WERI-Rb-1 (cell line): ENCODE measurements around the gene CRPPA.
"Not testable (repeated sequence)": the region's sequence is repeated elsewhere in the genome, so short reads cannot be mapped to it uniquely, and the experiment has no call there.

Source experiments
- DNase-seq: peaks from one replicate; pipeline ENCODE4 v3.0.0-alpha.2; 2020
- H3K27ac ChIP-seq: fragments of 250-450 bp; sonication (Bioruptor Pico); 2 replicates; pipeline ENCODE4 v1.5.1; 2020; ENCODE audit warnings: mild to moderate bottlenecking, moderate library complexity
- H3K27me3 ChIP-seq: fragments of 250-450 bp; sonication (Bioruptor Pico); 2 replicates; pipeline ENCODE4 v1.5.1; 2021; ENCODE audit warnings: mild to moderate bottlenecking, low read depth, moderate library complexity; ENCODE audit not compliant: insufficient read depth, severe bottlenecking
- H3K36me3 ChIP-seq: fragments of 250-450 bp; sonication (Bioruptor Pico); 2 replicates; pipeline ENCODE4 v1.5.1; 2020; ENCODE audit warnings: mild to moderate bottlenecking, moderate library complexity
- H3K4me3 ChIP-seq: 2 replicates; pipeline ENCODE4 v1.5.1; 2011; ENCODE audit warnings: low read depth, mild to moderate bottlenecking, control low read depth, low read length
- H3K9me3 ChIP-seq: fragments of 250-450 bp; sonication (Bioruptor Pico); 2 replicates; pipeline ENCODE4 v1.5.1; 2021; ENCODE audit warnings: mild to moderate bottlenecking, moderate library complexity; ENCODE audit not compliant: severe bottlenecking
- CTCF ChIP-seq: IDR thresholded peaks from 2 replicates; pipeline ENCODE4 v1.5.1; 2011; ENCODE audit warnings: low read depth, mild to moderate bottlenecking, control low read depth, inconsistent platforms, low read length

CRPPA gene

GRCh38 chr7:16392990-16393523 is 28.3 kb downstream of the CRPPA start:
- no peak overlapping the region for H3K4me3 ChIP-seq
- TF ChIP-seq CTCF, result no peak
- no peaks in the 10 kb centered on the region for H3K27me3 ChIP-seq
- peaks cover 14% of the 10 kb centered on the region for H3K9me3 ChIP-seq
- H3K36me3 ChIP-seq, result no peaks in the 10 kb centered on the region
- no peak for DNase-seq
- H3K27ac ChIP-seq, result no peak overlapping the region

- H3K36me3 ChIP-seq, DNase-seq, H3K9me3 ChIP-seq, H3K27me3 ChIP-seq, H3K27ac ChIP-seq, H3K4me3 ChIP-seq: not testable (repeated sequence)
These were observed 37.6 kb downstream of the CRPPA start for GRCh38 chr7:16383786-16384185.

GRCh38 chr7:16383103-16383502 is 38.2 kb downstream of the CRPPA start:
- DNase-seq, H3K27ac ChIP-seq, H3K4me3 ChIP-seq: not testable (repeated sequence)

More at GRCh38 chr7:16383103-16383502, 38.2 kb downstream of the CRPPA start:
- not testable (repeated sequence) for H3K36me3 ChIP-seq, H3K27me3 ChIP-seq, H3K9me3 ChIP-seq
